GM11168 (cell line): ENCODE measurements around the gene DUSP7.

Source experiments
- in situ Hi-C: fragments of 300-500 bp; cut with MboI; formaldehyde crosslinking; loops from one replicate; pipeline ENCODE4 v1.12.0; 2022; ENCODE audit warnings: low sequenced_read_pairs; ENCODE audit not compliant: unreplicated experiment

DUSP7 gene

GRCh38 chr3:52015438-52016228, 40.7 kb downstream of the DUSP7 start:
- in situ Hi-C loops: no loop called here

- in situ Hi-C loops: no loop called here
These were observed 41.8 kb downstream of the DUSP7 start for GRCh38 chr3:52014613-52015012.

- in situ Hi-C loops: no loop called here
These were observed 42.4 kb downstream of the DUSP7 start for GRCh38 chr3:52013802-52014598.

GRCh38 chr3:52012699-52013098, 43.7 kb downstream of the DUSP7 start:
- in situ Hi-C loops: no loop called here

- in situ Hi-C loops: no loop called here
These were observed 45.9 kb downstream of the DUSP7 start for GRCh38 chr3:52010431-52010830.

GRCh38 chr3:52007291-52007690, 49.1 kb downstream of the DUSP7 start:
- in situ Hi-C loops: no loop called here

- in situ Hi-C loops: no loop called here
These were observed 49.6 kb downstream of the DUSP7 start for GRCh38 chr3:52006820-52007133.

- in situ Hi-C loops: no loop called here
These were observed 50.2 kb downstream of the DUSP7 start for GRCh38 chr3:52006017-52006819.

- in situ Hi-C loops: no loop called here
These were observed 50.8 kb downstream of the DUSP7 start for GRCh38 chr3:52005571-52005986.

GRCh38 chr3:52004906-52005395, 51.4 kb downstream of the DUSP7 start:
- in situ Hi-C loops: loop anchor here (5.0 kb wide), 1 partner anchor 137 kb away; no protein-coding TSS in a partner anchor

- in situ Hi-C loops: loop anchor here (5.0 kb wide), 1 partner anchor 138 kb away; no protein-coding TSS in a partner anchor
These were observed 52.1 kb downstream of the DUSP7 start for GRCh38 chr3:52004163-52004787.

GRCh38 chr3:52002748-52003147, 53.6 kb downstream of the DUSP7 start:
- in situ Hi-C loops: loop anchor here (5.0 kb wide), 1 partner anchor 140 kb away; no protein-coding TSS in a partner anchor

GRCh38 chr3:52001443-52001974, 54.9 kb downstream of the DUSP7 start:
- in situ Hi-C loops: loop anchor here (5.0 kb wide), 1 partner anchor 141 kb away; no protein-coding TSS in a partner anchor

GRCh38 chr3:51999846-52000245, 56.5 kb downstream of the DUSP7 start:
- in situ Hi-C loops: loop anchor here (5.0 kb wide), 1 partner anchor 142 kb away; no protein-coding TSS in a partner anchor
